Thyroid gland (tissue), 4 donors: ENCODE measurements around the gene TBCD.

Experiments used
- CTCF ChIP-seq, 6 experiments: fragments of 200-600 bp in 3 of 6; fragments of 450-650 bp in 3 of 6; sonication (generic) in 3 of 6; IDR thresholded peaks; one replicate each; pipeline ENCODE4 v1.5.1; 2016 to 2019; ENCODE audit warnings: antibody characterized with exemption in 6 of 6, mild to moderate bottlenecking in 2 of 6, inconsistent platforms in 1 of 6, moderate library complexity in 1 of 6
- POLR2A ChIP-seq, 2 donors: fragments of 450-650 bp; IDR thresholded peaks; one replicate each; pipeline ENCODE4 v1.6.1; 2017; ENCODE audit warnings: antibody characterized with exemption in 2 of 2, mild to moderate bottlenecking in 2 of 2, moderate library complexity in 1 of 2

GRCh38 chr17:82983510-82984248 is 231.8 kb downstream of the TBCD start:
- TF ChIP-seq CTCF (IDR thresholded peaks at IDR 0.05) (no peak), POLR2A (IDR thresholded peaks at IDR 0.05) (no peak)
